Rectal smooth muscle tissue (tissue), 1 donor: Measurements from ENCODE around the gene LVRN.
"Not testable (repeated sequence)": the region's sequence is repeated elsewhere in the genome, so short reads cannot be mapped to it uniquely, and the experiment has no call there.

Source experiments
- H3K27ac ChIP-seq: one replicate; pipeline ENCODE4 v1.7.0; 2013; ENCODE audit warnings: low read depth, low read length, inconsistent platforms
- H3K27me3 ChIP-seq: one replicate; pipeline ENCODE4 v1.7.0; 2013; ENCODE audit warnings: low read length; ENCODE audit not compliant: control insufficient read depth, insufficient read depth
- H3K36me3 ChIP-seq: one replicate; pipeline ENCODE4 v1.7.0; 2013; ENCODE audit warnings: low read length; ENCODE audit not compliant: control insufficient read depth, insufficient read depth
- H3K4me1 ChIP-seq: one replicate; pipeline ENCODE4 v1.7.0; 2013; ENCODE audit warnings: low read length; ENCODE audit not compliant: control insufficient read depth, insufficient read depth
- H3K4me3 ChIP-seq: one replicate; pipeline ENCODE4 v1.7.0; 2013; ENCODE audit warnings: low read length
- H3K9ac ChIP-seq: one replicate; pipeline ENCODE4 v1.7.0; 2013; ENCODE audit warnings: low read length

LVRN gene, protein sequence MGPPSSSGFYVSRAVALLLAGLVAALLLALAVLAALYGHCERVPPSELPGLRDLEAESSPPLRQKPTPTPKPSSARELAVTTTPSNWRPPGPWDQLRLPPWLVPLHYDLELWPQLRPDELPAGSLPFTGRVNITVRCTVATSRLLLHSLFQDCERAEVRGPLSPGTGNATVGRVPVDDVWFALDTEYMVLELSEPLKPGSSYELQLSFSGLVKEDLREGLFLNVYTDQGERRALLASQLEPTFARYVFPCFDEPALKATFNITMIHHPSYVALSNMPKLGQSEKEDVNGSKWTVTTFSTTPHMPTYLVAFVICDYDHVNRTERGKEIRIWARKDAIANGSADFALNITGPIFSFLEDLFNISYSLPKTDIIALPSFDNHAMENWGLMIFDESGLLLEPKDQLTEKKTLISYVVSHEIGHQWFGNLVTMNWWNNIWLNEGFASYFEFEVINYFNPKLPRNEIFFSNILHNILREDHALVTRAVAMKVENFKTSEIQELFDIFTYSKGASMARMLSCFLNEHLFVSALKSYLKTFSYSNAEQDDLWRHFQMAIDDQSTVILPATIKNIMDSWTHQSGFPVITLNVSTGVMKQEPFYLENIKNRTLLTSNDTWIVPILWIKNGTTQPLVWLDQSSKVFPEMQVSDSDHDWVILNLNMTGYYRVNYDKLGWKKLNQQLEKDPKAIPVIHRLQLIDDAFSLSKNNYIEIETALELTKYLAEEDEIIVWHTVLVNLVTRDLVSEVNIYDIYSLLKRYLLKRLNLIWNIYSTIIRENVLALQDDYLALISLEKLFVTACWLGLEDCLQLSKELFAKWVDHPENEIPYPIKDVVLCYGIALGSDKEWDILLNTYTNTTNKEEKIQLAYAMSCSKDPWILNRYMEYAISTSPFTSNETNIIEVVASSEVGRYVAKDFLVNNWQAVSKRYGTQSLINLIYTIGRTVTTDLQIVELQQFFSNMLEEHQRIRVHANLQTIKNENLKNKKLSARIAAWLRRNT

DNA sequence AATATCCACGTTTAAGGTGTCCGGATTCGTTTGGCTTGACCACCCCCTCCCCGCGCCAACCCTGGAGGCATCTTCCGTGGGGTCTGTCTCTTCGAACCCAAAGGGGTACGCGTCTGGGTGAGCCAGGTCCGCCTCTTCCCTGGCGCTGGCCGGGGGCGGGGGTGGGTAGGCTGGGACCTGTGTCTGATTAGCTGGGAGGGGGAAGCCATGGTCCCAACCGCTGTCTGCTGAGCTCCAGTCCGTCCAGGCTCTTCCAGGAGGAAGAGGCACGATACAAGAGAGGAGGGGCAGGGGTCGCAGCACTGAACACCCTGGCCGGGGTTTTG lies at the start of gene LVRN:
Gene LVRN (plus strand): TSS at position 237 of the 326 bp plus-strand sequence. CDS start 143 bp downstream, outside the sequence.
- Histone ChIP-seq H3K27ac (no peak within 1 kb of the TSS), H3K9ac (no peak within 1 kb of the TSS), H3K4me1 (no peaks in the 10 kb centered on the region), H3K4me3 (peak within 1 kb of the TSS; percentile 52), H3K27me3 (peaks cover 22% of the 10 kb centered on the region), H3K36me3 (no peaks in the 10 kb centered on the region)

- H3K36me3 ChIP-seq, H3K27ac ChIP-seq, H3K27me3 ChIP-seq, H3K9ac ChIP-seq, H3K4me3 ChIP-seq, H3K4me1 ChIP-seq: not testable (repeated sequence)
Observed at GRCh38 chr5:115913623-115914400, 48.5 kb upstream of the LVRN start.

- H3K9ac ChIP-seq = no peak overlapping the region
- no peaks in the 10 kb centered on the region for H3K36me3 ChIP-seq
- no peak overlapping the region for H3K27ac ChIP-seq
- H3K4me1 ChIP-seq = no peaks in the 10 kb centered on the region
- H3K27me3 ChIP-seq = no peaks in the 10 kb centered on the region
- no peak overlapping the region for H3K4me3 ChIP-seq
Observed at GRCh38 chr5:115920171-115920725, 42.0 kb upstream of the LVRN start.

DNA sequence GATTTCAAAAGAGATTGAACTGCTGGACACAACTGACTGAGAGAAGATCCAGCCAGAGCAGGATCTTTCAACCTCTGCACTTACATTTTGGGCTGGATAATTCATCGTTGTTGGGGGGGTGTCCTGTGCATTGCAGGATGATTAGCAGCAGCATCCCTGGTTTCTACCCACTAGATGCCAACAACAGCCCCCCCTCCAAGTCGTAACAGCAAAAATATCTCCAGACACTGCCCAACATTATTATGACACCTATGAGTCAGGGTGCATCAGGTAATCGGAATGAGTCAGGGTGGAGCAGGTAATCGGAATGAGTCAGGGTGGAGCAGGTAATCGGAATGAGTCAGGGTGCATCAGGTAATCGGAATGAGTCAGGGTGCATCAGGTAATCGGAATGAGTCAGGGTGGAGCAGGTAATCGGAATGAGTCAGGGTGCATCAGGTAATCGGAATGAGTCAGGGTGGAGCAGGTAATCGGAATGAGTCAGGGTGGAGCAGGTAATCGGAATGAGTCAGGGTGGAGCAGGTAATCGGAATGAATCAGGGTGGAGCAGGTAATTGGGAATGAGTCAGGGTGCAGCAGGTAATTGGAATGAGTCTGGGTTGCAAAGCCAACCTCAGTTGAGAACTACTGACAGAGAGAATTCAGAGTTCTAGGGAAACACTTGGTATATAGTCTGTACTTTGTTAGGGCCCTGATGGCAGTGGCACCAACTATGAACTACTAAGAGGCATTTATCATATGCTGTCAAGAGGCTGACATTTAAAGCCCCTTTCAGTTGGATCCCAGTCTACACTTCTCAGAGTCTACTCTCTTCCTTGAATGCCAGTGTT lies 33.5 kb upstream of the LVRN start:
- H3K36me3 ChIP-seq, H3K4me1 ChIP-seq, H3K9ac ChIP-seq, H3K27me3 ChIP-seq, H3K27ac ChIP-seq, H3K4me3 ChIP-seq: not testable (repeated sequence)

DNA sequence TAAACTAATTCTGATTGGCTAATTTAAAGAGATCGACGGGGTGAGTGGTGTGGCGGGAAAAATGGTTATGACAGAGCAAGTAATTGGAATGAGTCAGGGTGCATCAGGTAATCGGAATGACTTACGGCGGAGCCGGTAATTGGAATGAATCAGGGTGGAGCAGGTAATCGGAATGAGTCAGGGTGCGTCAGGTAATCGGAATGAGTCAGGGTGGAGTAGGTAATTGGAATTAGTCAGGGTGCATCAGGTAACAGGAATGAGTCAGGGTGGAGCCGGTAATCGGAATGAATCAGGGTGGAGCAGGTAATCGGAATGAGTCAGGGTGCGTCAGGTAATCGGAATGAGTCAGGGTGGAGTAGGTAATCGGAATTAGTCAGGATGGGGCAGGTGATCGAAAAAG lies 32.1 kb upstream of the LVRN start:
- not testable (repeated sequence) for H3K36me3 ChIP-seq, H3K27me3 ChIP-seq

DNA sequence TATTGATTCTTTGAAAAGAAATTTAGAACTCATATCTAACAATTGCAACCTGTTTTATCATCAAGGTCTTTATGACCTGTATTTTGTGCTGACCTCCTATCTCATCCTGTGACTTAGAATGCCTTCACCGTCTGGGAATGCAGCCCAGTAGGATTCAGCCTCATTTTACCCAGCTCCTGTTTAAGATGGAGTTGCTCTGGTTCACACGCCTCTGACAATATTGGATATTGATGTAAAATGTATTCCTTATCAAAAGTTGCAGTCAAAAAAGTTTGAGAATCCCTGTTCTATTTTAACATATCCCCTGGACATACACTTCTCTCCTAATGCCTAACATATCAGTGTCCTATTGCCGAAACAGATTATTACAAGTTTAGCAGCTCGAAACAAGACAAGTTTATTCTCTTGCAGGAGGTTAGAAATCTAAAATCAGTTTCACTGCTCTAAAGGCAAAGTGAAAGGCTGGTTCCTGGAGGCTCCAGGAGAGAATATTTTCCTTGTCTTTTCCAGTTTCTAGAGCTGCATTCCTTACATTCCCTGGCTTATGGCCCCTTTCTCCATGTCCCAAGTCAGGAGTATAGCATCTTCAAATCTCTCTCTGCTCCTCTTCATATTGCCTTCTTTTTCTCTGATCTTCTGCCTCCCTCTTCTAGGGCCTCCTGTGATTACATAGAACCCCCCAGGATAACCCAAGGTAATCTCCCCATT lies 31.5 kb upstream of the LVRN start:
- Histone ChIP-seq H3K9ac (no peak overlapping the region), H3K27me3 (no peaks in the 10 kb centered on the region), H3K27ac (no peak overlapping the region), H3K4me1 (no peaks in the 10 kb centered on the region), H3K36me3 (no peaks in the 10 kb centered on the region), H3K4me3 (no peak overlapping the region)

More for the DNA sequence above, 32.1 kb upstream of the LVRN start:
- not testable (repeated sequence) for H3K9ac ChIP-seq, H3K27ac ChIP-seq, H3K4me1 ChIP-seq, H3K4me3 ChIP-seq

GRCh38 chr5:115932991-115933390 lies 29.3 kb upstream of the LVRN start:
- Histone ChIP-seq H3K36me3 (no peaks in the 10 kb centered on the region), H3K9ac (no peak overlapping the region), H3K27me3 (no peaks in the 10 kb centered on the region), H3K4me3 (no peak overlapping the region), H3K4me1 (no peaks in the 10 kb centered on the region), H3K27ac (no peak overlapping the region)

GRCh38 chr5:115934388-115934974 lies 27.8 kb upstream of the LVRN start:
- Histone ChIP-seq H3K9ac (no peak overlapping the region), H3K27ac (no peak overlapping the region)

DNA sequence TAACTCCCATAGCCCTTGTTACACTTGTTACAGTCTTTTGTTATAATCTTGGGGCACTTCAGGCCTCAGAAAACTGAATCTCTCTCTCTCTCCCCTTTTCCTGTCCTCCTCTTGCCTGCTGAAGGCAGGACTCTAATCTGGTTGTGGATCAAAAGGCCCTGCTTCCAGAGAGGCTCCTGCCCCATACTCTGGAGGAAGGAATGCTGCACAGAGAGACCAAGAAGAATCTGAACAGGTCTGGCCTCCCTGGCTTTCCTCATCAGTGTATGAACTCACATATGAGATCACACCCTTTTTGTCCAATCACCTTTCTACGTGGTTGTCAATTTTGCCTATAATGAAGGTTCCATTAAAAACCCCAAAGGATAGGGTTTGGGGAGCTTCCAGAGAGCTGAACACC lies 26.2 kb upstream of the LVRN start:
- Histone ChIP-seq H3K27me3 (no peaks in the 10 kb centered on the region), H3K9ac (no peak overlapping the region), H3K36me3 (no peaks in the 10 kb centered on the region)

More at GRCh38 chr5:115934388-115934974, 27.8 kb upstream of the LVRN start:
- no peaks in the 10 kb centered on the region for H3K4me1 ChIP-seq
- no peak overlapping the region for H3K4me3 ChIP-seq
- no peaks in the 10 kb centered on the region for H3K27me3 ChIP-seq
- H3K36me3 ChIP-seq = no peaks in the 10 kb centered on the region

GRCh38 chr5:115939059-115939458 lies 23.2 kb upstream of the LVRN start:
- H3K27me3 ChIP-seq = no peaks in the 10 kb centered on the region
- no peak overlapping the region for H3K9ac ChIP-seq
- H3K4me1 ChIP-seq = no peaks in the 10 kb centered on the region
- H3K36me3 ChIP-seq = no peaks in the 10 kb centered on the region
- H3K4me3 ChIP-seq = no peak overlapping the region
- no peak overlapping the region for H3K27ac ChIP-seq

More for the DNA sequence above, 26.2 kb upstream of the LVRN start:
- Histone ChIP-seq H3K4me1 (no peaks in the 10 kb centered on the region), H3K4me3 (no peak overlapping the region), H3K27ac (no peak overlapping the region)
